HG03045 (cell line): Measurements from ENCODE around the gene CEBPB.
A peak's percentile ranks its signal among the peaks of the same experiment; 100 is the strongest.
"Not testable (repeated sequence)": the region's sequence is repeated elsewhere in the genome, so short reads cannot be mapped to it uniquely, and the experiment has no call there.

Experiments
- ATAC-seq: cut with Tn5 transposase; IDR thresholded peaks from one replicate; pipeline ENCODE4 v1.9.1; 2021; ENCODE audit warnings: mild to moderate bottlenecking, moderate library complexity; ENCODE audit not compliant: unreplicated experiment

Gene CEBPB

GRCh38 chr20:50190251-50191064 lies at the start of gene CEBPB:
CEBPB (plus strand) TSS chr20:50190830; CDS start chr20:50191034, 204 bp downstream.
- ATAC-seq: peak; percentile 40

GRCh38 chr20:50141018-50141675 lies 49.5 kb upstream of the CEBPB start:
- ATAC-seq: no peak

GRCh38 chr20:50141811-50142561 lies 48.6 kb upstream of the CEBPB start:
- ATAC-seq: no peak

GRCh38 chr20:50142812-50143211 lies 47.8 kb upstream of the CEBPB start:
- ATAC-seq: no peak

DNA sequence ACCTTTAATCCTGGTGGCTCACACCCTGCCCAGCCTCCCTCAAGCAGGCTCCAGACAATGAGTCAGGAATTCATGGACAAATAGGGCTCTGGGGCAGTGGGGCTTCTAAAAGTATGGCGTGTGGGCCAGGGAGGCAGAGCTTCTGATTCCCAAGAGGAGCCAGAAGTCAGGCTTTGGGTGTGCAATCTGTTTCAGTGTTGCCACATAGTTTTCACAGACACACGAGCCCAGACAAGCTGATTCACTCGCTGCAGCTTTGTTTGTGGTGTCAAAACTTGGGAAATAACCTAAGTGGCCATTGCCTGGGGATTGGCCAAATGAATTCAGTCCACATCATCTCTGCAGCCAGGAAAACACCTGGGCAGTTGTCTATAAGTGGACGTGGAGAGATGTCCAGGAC lies 46.3 kb upstream of the CEBPB start:
- ATAC-seq: no peak

GRCh38 chr20:50145566-50145965 lies 45.1 kb upstream of the CEBPB start:
- ATAC-seq: no peak

GRCh38 chr20:50146214-50146613 lies 44.4 kb upstream of the CEBPB start:
- ATAC-seq: no peak

DNA sequence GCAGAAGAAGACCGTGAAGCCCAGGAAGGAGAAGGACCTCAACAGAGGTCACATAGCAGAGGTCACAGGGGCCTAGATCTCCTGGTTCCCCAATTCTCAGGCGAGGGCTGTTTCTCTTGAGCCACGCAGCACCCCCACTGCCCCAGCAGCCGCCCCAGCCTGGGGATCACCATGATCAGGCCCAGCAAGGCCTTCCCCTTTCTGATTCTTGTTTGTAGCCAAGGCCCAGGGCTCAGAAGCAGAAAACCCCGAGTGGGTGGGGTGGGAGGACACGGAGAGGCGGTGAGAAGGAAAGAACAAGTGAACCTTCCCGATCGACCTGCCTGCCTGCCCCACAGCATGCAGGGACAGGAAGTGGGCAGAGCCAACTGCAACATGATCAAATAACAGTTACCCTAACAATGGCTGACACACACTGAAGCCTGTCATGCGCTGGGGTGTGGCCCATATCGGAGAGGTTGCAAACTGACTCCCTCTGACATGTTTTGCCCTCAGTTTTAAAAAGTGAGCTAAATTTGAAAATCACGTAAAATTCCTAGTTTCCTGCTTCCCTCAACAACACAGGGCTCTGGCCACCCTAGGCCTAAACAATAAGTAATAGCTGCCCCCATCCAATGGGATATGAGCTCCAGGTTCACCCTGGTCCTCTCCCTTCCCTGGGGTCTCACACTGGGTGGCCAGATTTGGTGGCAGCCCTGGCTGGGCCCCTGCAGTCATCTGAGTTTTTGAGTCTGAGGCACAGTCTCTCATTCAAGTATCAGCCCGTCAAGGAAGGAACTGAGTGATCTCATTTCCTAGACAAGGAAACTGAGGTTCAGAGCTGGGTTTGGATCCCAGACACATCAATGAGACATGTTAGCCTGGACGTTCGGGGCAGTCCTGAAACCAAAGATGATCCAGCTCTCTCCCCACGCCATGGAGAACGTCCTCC lies 43.6 kb upstream of the CEBPB start:
- ATAC-seq: peak; percentile 62

GRCh38 chr20:50149481-50150254 lies 41.0 kb upstream of the CEBPB start:
- ATAC-seq: no peak

DNA sequence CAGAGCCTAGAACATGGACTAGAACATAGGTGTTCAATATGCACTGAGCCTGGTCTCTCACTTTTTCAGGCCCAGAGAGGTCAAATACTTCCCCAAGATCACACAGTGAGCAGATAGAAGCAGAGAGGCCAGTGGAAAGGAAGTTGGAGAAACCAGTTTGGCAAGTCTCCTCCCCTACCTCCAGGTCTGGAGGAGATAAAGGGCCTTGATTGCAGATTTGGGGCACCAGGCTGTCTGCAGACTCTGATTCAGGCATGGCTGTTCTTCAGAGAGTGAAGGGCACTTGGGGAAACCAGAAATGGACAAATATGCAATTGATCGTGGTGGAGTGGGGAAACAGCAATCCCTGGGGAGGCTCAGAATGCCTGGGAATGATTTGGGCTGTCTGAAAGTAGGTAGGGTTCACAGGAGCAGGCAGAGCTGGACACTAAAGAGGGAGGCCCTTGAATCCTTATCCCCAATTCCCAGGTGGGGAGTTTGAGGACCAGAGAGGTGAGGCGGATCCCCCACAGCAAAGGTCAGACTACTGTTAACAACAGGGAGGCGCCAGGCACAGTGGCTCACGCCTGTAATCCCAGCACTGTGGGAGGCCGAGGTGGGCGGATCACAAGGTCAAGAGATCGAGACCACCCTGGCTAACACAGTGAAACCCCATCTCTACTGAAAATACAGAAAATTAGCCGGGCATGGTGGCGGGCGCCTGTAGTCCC lies 39.4 kb upstream of the CEBPB start:
- ATAC-seq: no peak

GRCh38 chr20:50152394-50153152 lies 38.1 kb upstream of the CEBPB start:
- no peak for ATAC-seq

- ATAC-seq: no peak
Observed at GRCh38 chr20:50153153-50153499, 37.5 kb upstream of the CEBPB start.

DNA sequence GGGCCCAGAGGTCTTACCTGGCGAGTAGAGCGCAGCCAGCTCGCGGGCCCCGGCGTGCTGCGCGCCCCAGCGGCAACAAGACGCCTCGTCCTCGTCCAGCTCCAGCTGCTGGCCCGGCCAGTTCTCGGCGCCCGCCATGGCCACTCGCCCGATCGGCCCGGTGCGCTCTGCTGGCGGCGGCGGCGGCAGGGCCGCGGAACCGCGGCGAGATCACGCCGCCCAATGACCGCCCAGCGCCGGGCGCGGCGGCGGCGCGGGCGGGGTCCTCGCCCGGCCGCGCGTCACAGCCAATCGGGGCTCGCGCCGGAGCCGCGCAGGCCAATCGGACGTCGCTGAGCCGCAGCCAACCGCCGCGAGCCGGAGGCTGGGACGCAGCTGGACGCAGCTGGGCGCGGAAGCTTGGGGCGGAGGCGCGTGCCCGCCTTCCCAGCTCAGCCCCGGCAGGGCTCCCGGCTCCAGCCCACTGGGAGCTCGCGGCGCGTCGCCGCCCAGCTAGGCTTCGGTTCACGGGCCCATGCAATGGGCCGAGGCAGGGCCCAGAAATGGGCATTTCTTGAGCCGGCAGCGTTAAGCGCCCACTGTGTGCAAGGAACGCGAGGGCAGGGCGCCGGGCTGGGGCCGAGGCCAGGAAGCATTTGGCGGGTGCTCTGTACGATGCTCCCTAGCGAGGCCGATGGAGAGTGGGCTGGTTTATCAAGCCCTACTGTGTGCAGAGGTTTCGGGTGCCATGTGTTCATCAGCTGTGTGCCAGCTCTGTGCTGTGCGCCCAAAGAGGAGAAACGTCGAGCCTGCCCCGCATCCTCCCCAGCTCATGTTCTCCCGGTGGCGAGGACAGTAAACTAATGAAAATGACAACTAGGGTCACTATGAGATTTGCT lies 36.9 kb upstream of the CEBPB start, which contains the start of gene PEDS1:
TSS of gene PEDS1 (minus strand) at position 224 of the 878 bp plus-strand sequence. CDS start at position 138, 86 bp downstream.
- ATAC-seq: peak; percentile 95

DNA sequence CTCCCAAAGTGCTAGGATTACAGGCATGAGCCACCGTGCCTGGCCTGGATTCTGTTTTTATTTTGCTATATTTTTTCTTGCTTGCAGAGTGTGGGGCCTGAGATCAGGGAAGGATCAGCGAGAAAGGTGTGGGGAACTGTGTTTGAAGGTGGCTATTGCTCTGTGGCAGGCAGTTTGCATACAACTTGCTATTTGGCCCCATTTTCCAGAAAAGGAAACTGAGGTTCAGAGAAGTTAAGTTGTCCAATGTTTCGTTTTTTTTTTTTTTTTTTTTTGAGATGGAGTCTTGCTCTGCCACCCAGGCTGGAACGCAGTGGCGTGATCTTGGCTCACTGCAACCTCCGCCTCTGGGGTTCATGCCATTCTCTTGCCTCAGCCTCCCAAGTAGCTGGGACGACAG lies 29.1 kb upstream of the CEBPB start:
- ATAC-seq: not testable (repeated sequence)

DNA sequence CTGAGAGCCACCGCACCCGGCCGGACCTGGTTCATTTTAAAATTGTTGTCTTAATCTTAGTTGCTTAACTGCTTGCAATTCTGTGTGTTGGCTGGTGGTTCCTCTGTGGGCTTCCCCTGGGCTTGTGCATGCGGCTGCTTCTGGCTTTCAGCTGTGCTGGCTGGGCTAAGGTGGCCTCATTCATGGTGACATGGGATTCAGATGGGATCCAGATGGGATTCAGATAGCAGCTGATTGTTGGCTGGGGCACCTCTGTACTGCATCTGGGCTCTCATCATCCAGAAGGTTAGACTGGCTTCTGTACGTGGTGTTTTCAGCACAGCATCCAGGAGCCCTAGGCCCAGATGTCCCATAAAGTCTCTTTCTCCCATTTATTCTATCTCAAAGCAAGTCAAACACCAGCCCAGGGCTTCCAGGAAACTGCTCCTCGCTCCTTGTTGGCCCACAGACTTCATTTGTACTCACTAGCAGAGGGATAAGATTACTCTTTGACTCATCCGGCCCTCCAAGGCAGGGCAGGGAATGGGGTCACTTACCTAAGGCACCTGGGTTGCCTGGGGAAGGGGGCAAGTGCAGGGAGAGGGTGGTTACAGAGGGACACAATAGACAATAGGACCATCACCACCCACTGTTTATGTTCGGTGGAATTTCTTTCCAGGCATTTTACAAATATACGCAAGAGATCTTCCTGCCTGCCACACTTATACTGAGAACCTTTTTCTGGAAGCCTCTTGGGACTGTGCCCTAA lies 26.9 kb upstream of the CEBPB start:
- no peak for ATAC-seq

DNA sequence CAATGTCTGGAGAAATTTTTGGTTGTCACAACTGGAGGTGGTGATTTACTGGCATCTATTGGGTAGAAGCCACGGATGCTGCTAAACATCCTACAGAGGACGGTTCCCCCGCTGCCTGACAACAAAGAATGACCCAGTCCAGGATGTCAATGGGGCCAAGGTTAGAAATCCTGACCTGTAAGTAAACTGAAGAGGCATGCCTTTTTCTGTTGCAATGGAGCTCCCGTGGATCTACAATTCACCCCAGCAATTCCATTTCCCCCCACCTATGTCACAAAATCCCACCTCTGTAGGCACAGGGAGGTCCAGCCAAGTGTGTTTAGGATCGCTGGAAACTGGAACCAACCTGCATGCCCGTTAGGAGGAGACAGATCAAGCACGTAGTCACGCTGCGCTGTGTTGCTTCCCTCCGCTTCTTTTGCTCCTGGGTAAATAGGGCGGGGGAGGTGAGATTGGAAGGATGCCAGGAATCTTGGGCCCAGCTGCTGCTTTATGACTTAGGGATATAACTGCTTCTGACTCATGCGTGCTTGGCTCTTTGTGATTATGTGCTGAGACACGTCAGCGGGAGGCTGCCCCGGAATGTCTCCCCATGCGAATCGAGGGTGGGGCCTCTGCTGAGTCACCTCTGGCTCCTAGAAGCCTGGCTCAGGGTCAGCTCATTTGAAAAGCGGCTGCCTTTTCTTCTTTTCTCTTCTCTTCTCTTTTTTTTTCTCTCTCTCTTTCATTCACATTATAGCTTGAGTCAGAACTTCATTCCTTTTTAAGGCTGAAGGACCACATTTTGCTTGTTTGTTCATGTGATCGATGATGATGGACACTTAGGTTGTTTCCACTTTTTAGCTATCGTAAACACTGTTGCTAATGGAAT lies 24.7 kb upstream of the CEBPB start:
- no peak for ATAC-seq
